WTC11 (cell line): ENCODE measurements around the gene EYA2. TPM values are rescaled to one million over a fixed set of nuclear protein-coding genes. Genes with fewer than 3 reads are reported as not detected.

Experiments used
- ATAC-seq: fragments of 200-7000 bp; cut with Tn5 transposase; 2 replicates; pipeline ENCODE4 v1.10.0; 2021; ENCODE audit warnings: mild to moderate bottlenecking, moderate library complexity
- CTCF ChIA-PET: fragments of 300-600 bp; sonication (Branson Sonifier 250); formaldehyde crosslinking; loops from one replicate; lab custom pipeline; 2021; ENCODE audit warnings: antibody characterized with exemption; lab: Charles Lee
- POLR2A ChIA-PET: fragments of 350-600 bp; sonication (Branson Sonifier 250); formaldehyde crosslinking; loops from one replicate; lab custom pipeline; 2021; ENCODE audit warnings: antibody characterized with exemption; lab: Charles Lee
- DNase-seq: peaks from one replicate; pipeline ENCODE4 v3.0.0; 2021; ENCODE audit warnings: low spot score
- H3K27ac Mint-ChIP-seq: 2 replicates; pipeline ENCODE4 v1.8.0; 2021; ENCODE audit warnings: mixed read lengths
- H3K27me3 Mint-ChIP-seq: 2 replicates; pipeline ENCODE4 v1.8.0; 2021; ENCODE audit warnings: low read depth, mild to moderate bottlenecking, moderate library complexity, mixed read lengths
- H3K36me3 Mint-ChIP-seq: 2 replicates; pipeline ENCODE4 v1.8.0; 2021; ENCODE audit warnings: mixed read lengths
- H3K4me1 Mint-ChIP-seq: 2 replicates; pipeline ENCODE4 v1.8.0; 2022; ENCODE audit warnings: mixed read lengths
- H3K4me3 Mint-ChIP-seq: 2 replicates; pipeline ENCODE4 v1.8.0; 2021; ENCODE audit warnings: mild to moderate bottlenecking, moderate library complexity, mixed read lengths
- H3K9me3 Mint-ChIP-seq: 2 replicates; pipeline ENCODE4 v1.8.0; 2021; ENCODE audit warnings: mixed read lengths
- ELF4 ChIP-seq: sonication (generic); formaldehyde crosslinking; IDR thresholded peaks from 2 replicates; pipeline ENCODE4 v1.8.1; 2022; ENCODE audit warnings: low read depth, mild to moderate bottlenecking, moderate library complexity, missing genetic modification reagents
- FOXK1 ChIP-seq: sonication (generic); formaldehyde crosslinking; IDR thresholded peaks from 2 replicates; pipeline ENCODE4 v1.8.0; 2022; ENCODE audit warnings: mild to moderate bottlenecking, moderate library complexity, missing genetic modification reagents
- GABPB1 ChIP-seq: sonication (generic); formaldehyde crosslinking; IDR thresholded peaks from 2 replicates; pipeline ENCODE4 v1.8.1; 2023; ENCODE audit warnings: mild to moderate bottlenecking, missing genetic modification reagents
- GTF2I ChIP-seq: fragments of 250-450 bp; sonication (Bioruptor Pico); conservative IDR thresholded peaks from 2 replicates; pipeline ENCODE4 v1.4.0; 2021; ENCODE audit warnings: mild to moderate bottlenecking
- JAZF1 ChIP-seq: fragments of 250-450 bp; sonication (Bioruptor Pico); IDR thresholded peaks from 2 replicates; pipeline ENCODE4 v1.9.0; 2021; ENCODE audit warnings: moderate library complexity, mild to moderate bottlenecking, inconsistent platforms
- KAT7 ChIP-seq: sonication (generic); formaldehyde crosslinking; IDR thresholded peaks from 2 replicates; pipeline ENCODE4 v1.8.1; 2023; ENCODE audit warnings: missing genetic modification reagents, mild to moderate bottlenecking, borderline replicate concordance
- MYBL2 ChIP-seq: sonication (generic); formaldehyde crosslinking; IDR thresholded peaks from 2 replicates; pipeline ENCODE4 v1.8.1; 2023; ENCODE audit warnings: mild to moderate bottlenecking, moderate library complexity, missing genetic modification reagents
- NFYB ChIP-seq: sonication (generic); formaldehyde crosslinking; conservative IDR thresholded peaks from 2 replicates; pipeline ENCODE4 v1.8.0; 2022; ENCODE audit warnings: low read depth, missing genetic modification reagents
- NR1H2 ChIP-seq: sonication (generic); formaldehyde crosslinking; IDR thresholded peaks from 2 replicates; pipeline ENCODE4 v1.9.0; 2021; ENCODE audit warnings: mild to moderate bottlenecking, moderate library complexity, missing genetic modification reagents
- NR2C2 ChIP-seq: sonication (generic); formaldehyde crosslinking; IDR thresholded peaks from 2 replicates; pipeline ENCODE4 v1.8.0; 2022; ENCODE audit warnings: mild to moderate bottlenecking, missing genetic modification reagents
- RELA ChIP-seq: sonication (generic); formaldehyde crosslinking; IDR thresholded peaks from 2 replicates; pipeline ENCODE4 v1.8.1; 2022; ENCODE audit warnings: missing genetic modification reagents, mild to moderate bottlenecking, borderline replicate concordance
- RORB ChIP-seq: fragments of 250-450 bp; sonication (Bioruptor Pico); IDR thresholded peaks from 2 replicates; pipeline ENCODE4 v1.9.0; 2021; ENCODE audit warnings: mild to moderate bottlenecking
- SMAD4 ChIP-seq: sonication (generic); formaldehyde crosslinking; IDR thresholded peaks from 2 replicates; pipeline ENCODE4 v1.8.0; 2022; ENCODE audit warnings: mild to moderate bottlenecking, missing genetic modification reagents
- ZBTB21 ChIP-seq: sonication (generic); formaldehyde crosslinking; IDR thresholded peaks from 2 replicates; pipeline ENCODE4 v1.8.1; 2023; ENCODE audit warnings: mild to moderate bottlenecking, missing genetic modification reagents, borderline replicate concordance
- ZNF219 ChIP-seq: sonication (generic); formaldehyde crosslinking; IDR thresholded peaks from 2 replicates; pipeline ENCODE4 v1.8.0; 2023; ENCODE audit warnings: missing genetic modification reagents, mild to moderate bottlenecking, borderline replicate concordance
- ZNF263 ChIP-seq: sonication (generic); formaldehyde crosslinking; IDR thresholded peaks from 2 replicates; pipeline ENCODE4 v1.8.1; 2022; ENCODE audit warnings: low read depth, mild to moderate bottlenecking, moderate library complexity, missing genetic modification reagents
- ZNF416 ChIP-seq: fragments of 250-450 bp; sonication (Bioruptor Pico); IDR thresholded peaks from 2 replicates; pipeline ENCODE4 v1.9.0; 2021; ENCODE audit warnings: mild to moderate bottlenecking, inconsistent platforms
- ZNF423 ChIP-seq: fragments of 250-450 bp; sonication (Bioruptor Pico); IDR thresholded peaks from 2 replicates; pipeline ENCODE4 v2.1.2; 2022; ENCODE audit warnings: mild to moderate bottlenecking, moderate library complexity
- ZSCAN18 ChIP-seq: fragments of 250-450 bp; sonication (Bioruptor Pico); IDR thresholded peaks from 2 replicates; pipeline ENCODE4 v2.1.2; 2022; ENCODE audit warnings: mild to moderate bottlenecking, moderate library complexity
- total RNA-seq: library from RNA; stranded (reverse); gene quantifications from 3 replicates; pipeline ENCODE4 v1.2.3, GENCODE V29; 2021
- TF ChIP-seq, protein P1 (sequence below): sonication (generic); formaldehyde crosslinking; conservative IDR thresholded peaks from 2 replicates; pipeline ENCODE4 v1.8.1; 2022; ENCODE audit warnings: mild to moderate bottlenecking, missing genetic modification reagents
- TF ChIP-seq, protein P2 (sequence below): fragments of 250-450 bp; sonication (Bioruptor Pico); IDR thresholded peaks from 2 replicates; pipeline ENCODE4 v1.8.0; 2021; ENCODE audit warnings: mild to moderate bottlenecking
- TF ChIP-seq, protein P3 (sequence below): sonication (generic); formaldehyde crosslinking; IDR thresholded peaks from 2 replicates; pipeline ENCODE4 v1.8.0; 2023; ENCODE audit warnings: mild to moderate bottlenecking, missing genetic modification reagents
- TF ChIP-seq, protein P4 (sequence below): sonication (generic); formaldehyde crosslinking; IDR thresholded peaks from 2 replicates; pipeline ENCODE4 v1.8.0; 2022; ENCODE audit warnings: mild to moderate bottlenecking, missing genetic modification reagents

The EYA2 gene
- total RNA-seq, 1 experiment from 2014 or later: 1.5 TPM

GRCh38 chr20:47159166-47159565 is 264.5 kb downstream of the EYA2 start:
- Mint-ChIP-seq H3K9me3 (peaks cover 4% of the 10 kb centered on the region), H3K4me3 (no peak overlapping the region), H3K36me3 (peaks cover 3% of the 10 kb centered on the region), H3K27ac (no peak overlapping the region), H3K27me3 (no peaks in the 10 kb centered on the region; the same call in 1 of the 2 replicates), H3K4me1 (no peaks in the 10 kb centered on the region)
- ATAC-seq: no peak
- TF ChIP-seq, protein P1, sequence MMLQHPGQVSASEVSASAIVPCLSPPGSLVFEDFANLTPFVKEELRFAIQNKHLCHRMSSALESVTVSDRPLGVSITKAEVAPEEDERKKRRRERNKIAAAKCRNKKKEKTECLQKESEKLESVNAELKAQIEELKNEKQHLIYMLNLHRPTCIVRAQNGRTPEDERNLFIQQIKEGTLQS: no peak
- TF ChIP-seq JAZF1 (CRISPR knock-in tag): no peak
- TF ChIP-seq ZBTB21 (CRISPR knock-in tag): no peak
- no peak for TF ChIP-seq ZSCAN18 (CRISPR knock-in tag)
- TF ChIP-seq GTF2I: no peak
- TF ChIP-seq GABPB1 (CRISPR knock-in tag): no peak
- TF ChIP-seq NFYB: no peak
- no peak for TF ChIP-seq ZNF263 (CRISPR knock-in tag)
- no peak for TF ChIP-seq RORB (CRISPR knock-in tag)
- TF ChIP-seq ELF4 (CRISPR knock-in tag): no peak
- no peak for TF ChIP-seq ZNF416 (CRISPR knock-in tag)
- CTCF ChIA-PET: no interaction called here
- POLR2A ChIA-PET: no interaction called here
- DNase-seq: no peak

- no peak overlapping the region for H3K4me3 Mint-ChIP-seq
- H3K27me3 Mint-ChIP-seq: no peaks in the 10 kb centered on the region; the same call in 1 of the 2 replicates
- no peak for DNase-seq
- peaks cover 4% of the 10 kb centered on the region for H3K9me3 Mint-ChIP-seq
- peaks cover 3% of the 10 kb centered on the region for H3K36me3 Mint-ChIP-seq
- H3K4me1 Mint-ChIP-seq: no peaks in the 10 kb centered on the region
- no peak overlapping the region for H3K27ac Mint-ChIP-seq
- ChIA-PET CTCF (no interaction called here), POLR2A (interaction anchor here (0.6 kb wide), 2 partner anchors 30 to 448 kb away, joined by 6 to 7 read pairs; no protein-coding TSS in a partner anchor)
- TF ChIP-seq, protein P2, sequence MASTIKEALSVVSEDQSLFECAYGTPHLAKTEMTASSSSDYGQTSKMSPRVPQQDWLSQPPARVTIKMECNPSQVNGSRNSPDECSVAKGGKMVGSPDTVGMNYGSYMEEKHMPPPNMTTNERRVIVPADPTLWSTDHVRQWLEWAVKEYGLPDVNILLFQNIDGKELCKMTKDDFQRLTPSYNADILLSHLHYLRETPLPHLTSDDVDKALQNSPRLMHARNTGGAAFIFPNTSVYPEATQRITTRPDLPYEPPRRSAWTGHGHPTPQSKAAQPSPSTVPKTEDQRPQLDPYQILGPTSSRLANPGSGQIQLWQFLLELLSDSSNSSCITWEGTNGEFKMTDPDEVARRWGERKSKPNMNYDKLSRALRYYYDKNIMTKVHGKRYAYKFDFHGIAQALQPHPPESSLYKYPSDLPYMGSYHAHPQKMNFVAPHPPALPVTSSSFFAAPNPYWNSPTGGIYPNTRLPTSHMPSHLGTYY: no peak
- no peak for ATAC-seq
Measured at GRCh38 chr20:47160240-47160639, 265.6 kb downstream of the EYA2 start.

GRCh38 chr20:47160992-47161391 is 266.3 kb downstream of the EYA2 start:
- ChIA-PET POLR2A (no interaction called here), CTCF (no interaction called here)
- ATAC-seq: no peak
- H3K9me3 Mint-ChIP-seq: peaks cover 4% of the 10 kb centered on the region
- H3K27ac Mint-ChIP-seq: no peak overlapping the region
- no peak overlapping the region for H3K4me3 Mint-ChIP-seq
- DNase-seq: no peak
- no peaks in the 10 kb centered on the region; the same call in 1 of the 2 replicates for H3K27me3 Mint-ChIP-seq
- no peaks in the 10 kb centered on the region for H3K4me1 Mint-ChIP-seq
- TF ChIP-seq ZNF219 (CRISPR knock-in tag) (no peak), NR2C2 (no peak), ZNF423 (CRISPR knock-in tag) (no peak), RELA (CRISPR knock-in tag) (no peak), FOXK1 (CRISPR knock-in tag) (no peak), MYBL2 (no peak), NR1H2 (no peak), KAT7 (no peak), SMAD4 (no peak)
- TF ChIP-seq, protein P1: no peak
- TF ChIP-seq, protein P3, sequence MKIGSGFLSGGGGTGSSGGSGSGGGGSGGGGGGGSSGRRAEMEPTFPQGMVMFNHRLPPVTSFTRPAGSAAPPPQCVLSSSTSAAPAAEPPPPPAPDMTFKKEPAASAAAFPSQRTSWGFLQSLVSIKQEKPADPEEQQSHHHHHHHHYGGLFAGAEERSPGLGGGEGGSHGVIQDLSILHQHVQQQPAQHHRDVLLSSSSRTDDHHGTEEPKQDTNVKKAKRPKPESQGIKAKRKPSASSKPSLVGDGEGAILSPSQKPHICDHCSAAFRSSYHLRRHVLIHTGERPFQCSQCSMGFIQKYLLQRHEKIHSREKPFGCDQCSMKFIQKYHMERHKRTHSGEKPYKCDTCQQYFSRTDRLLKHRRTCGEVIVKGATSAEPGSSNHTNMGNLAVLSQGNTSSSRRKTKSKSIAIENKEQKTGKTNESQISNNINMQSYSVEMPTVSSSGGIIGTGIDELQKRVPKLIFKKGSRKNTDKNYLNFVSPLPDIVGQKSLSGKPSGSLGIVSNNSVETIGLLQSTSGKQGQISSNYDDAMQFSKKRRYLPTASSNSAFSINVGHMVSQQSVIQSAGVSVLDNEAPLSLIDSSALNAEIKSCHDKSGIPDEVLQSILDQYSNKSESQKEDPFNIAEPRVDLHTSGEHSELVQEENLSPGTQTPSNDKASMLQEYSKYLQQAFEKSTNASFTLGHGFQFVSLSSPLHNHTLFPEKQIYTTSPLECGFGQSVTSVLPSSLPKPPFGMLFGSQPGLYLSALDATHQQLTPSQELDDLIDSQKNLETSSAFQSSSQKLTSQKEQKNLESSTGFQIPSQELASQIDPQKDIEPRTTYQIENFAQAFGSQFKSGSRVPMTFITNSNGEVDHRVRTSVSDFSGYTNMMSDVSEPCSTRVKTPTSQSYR (CRISPR knock-in tag): no peak
- TF ChIP-seq, protein P4, sequence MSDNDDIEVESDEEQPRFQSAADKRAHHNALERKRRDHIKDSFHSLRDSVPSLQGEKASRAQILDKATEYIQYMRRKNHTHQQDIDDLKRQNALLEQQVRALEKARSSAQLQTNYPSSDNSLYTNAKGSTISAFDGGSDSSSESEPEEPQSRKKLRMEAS (CRISPR knock-in tag): no peak
- peaks cover 3% of the 10 kb centered on the region for H3K36me3 Mint-ChIP-seq
